ENCODE results near the gene EMILIN1. TPM values are rescaled to one million over a fixed set of nuclear protein-coding genes. Genes with fewer than 3 reads are reported as not detected.

Gene EMILIN1
- total RNA-seq, 2 donors from 2014 or later: 1.9 to 2.1 TPM

- no peaks in the 10 kb centered on the region for H3K9me3 Mint-ChIP-seq
- DNase-seq: peak; percentile 81
- H3K9me3 ChIP-seq (ENCODE audit: control insufficient read depth, low read length): no peaks in the 10 kb centered on the region
- peak overlapping the region; percentile 6 for H3K9ac ChIP-seq (ENCODE audit: extremely low read depth, low read length, poor library complexity, severe bottlenecking)
- no peak for TF ChIP-seq CTCF (conservative IDR thresholded peaks at IDR 0.05)
- peak overlapping the region; percentile 73 for H3K27ac ChIP-seq (ENCODE audit: low read depth, low read length)
- H3K4me1 ChIP-seq (ENCODE audit: control insufficient read depth, insufficient read depth, low read length): peaks cover 7% of the 10 kb centered on the region
- no peaks in the 10 kb centered on the region for H3K27me3 ChIP-seq (ENCODE audit: control insufficient read depth, insufficient read depth, low read length, poor library complexity, severe bottlenecking)
- H3K4me3 ChIP-seq (ENCODE audit: low read length): peak overlapping the region; percentile 100
- peaks cover 29% of the 10 kb centered on the region for H3K36me3 Mint-ChIP-seq (ENCODE audit: low read depth)
- H3K27ac Mint-ChIP-seq: peak overlapping the region; percentile 89
- 4 to 5% methylated on average over 16 to 34 of the region's 34 CpGs for WGBS, 2 experiments (ENCODE audit: insufficient coverage in 1 of 2, insufficient read length in 1 of 2)
- peaks cover 30% of the 10 kb centered on the region for H3K36me3 ChIP-seq (ENCODE audit: control insufficient read depth, insufficient read depth, low read length)
- peaks cover 4% of the 10 kb centered on the region for H3K27me3 Mint-ChIP-seq (ENCODE audit: insufficient read depth)
- H3K4me1 Mint-ChIP-seq: peaks cover 19% of the 10 kb centered on the region
- H3K4me3 Mint-ChIP-seq: peak overlapping the region; percentile 95
These were observed 6.2 kb upstream of the EMILIN1 start for GRCh38 chr2:27071990-27072830.

GRCh38 chr2:27072920-27073319, 5.5 kb upstream of the EMILIN1 start:
- no peak for TF ChIP-seq CTCF (conservative IDR thresholded peaks at IDR 0.05)
- no peak overlapping the region for H3K9ac ChIP-seq (ENCODE audit: extremely low read depth, low read length, poor library complexity, severe bottlenecking)

GRCh38 chr2:27073782-27074181, 4.6 kb upstream of the EMILIN1 start:
- no peak overlapping the region for H3K27ac Mint-ChIP-seq
- TF ChIP-seq CTCF (conservative IDR thresholded peaks at IDR 0.05): no peak
- peaks cover 15% of the 10 kb centered on the region for H3K36me3 Mint-ChIP-seq (ENCODE audit: low read depth)
- H3K4me3 Mint-ChIP-seq: no peak overlapping the region
- H3K9me3 Mint-ChIP-seq: no peaks in the 10 kb centered on the region
- H3K9me3 ChIP-seq (ENCODE audit: control insufficient read depth, low read length): no peaks in the 10 kb centered on the region
- no peak for DNase-seq
- H3K36me3 ChIP-seq (ENCODE audit: control insufficient read depth, insufficient read depth, low read length): peaks cover 15% of the 10 kb centered on the region
- H3K27me3 Mint-ChIP-seq (ENCODE audit: insufficient read depth): peaks cover 7% of the 10 kb centered on the region
- H3K27ac ChIP-seq (ENCODE audit: low read depth, low read length): no peak overlapping the region
- no peak overlapping the region for H3K4me3 ChIP-seq (ENCODE audit: low read length)
- H3K4me1 Mint-ChIP-seq: peaks cover 24% of the 10 kb centered on the region
- peaks cover 7% of the 10 kb centered on the region for H3K4me1 ChIP-seq (ENCODE audit: control insufficient read depth, insufficient read depth, low read length)
- WGBS, 2 experiments (ENCODE audit: insufficient coverage in 1 of 2, insufficient read length in 1 of 2): 93 to 100% methylated on average over 1 to 2 of the region's 2 CpGs
- H3K9ac ChIP-seq (ENCODE audit: extremely low read depth, low read length, poor library complexity, severe bottlenecking): no peak overlapping the region
- no peaks in the 10 kb centered on the region for H3K27me3 ChIP-seq (ENCODE audit: control insufficient read depth, insufficient read depth, low read length, poor library complexity, severe bottlenecking)

More at GRCh38 chr2:27072920-27073319, 5.5 kb upstream of the EMILIN1 start:
- H3K27me3 Mint-ChIP-seq (ENCODE audit: insufficient read depth): peaks cover 6% of the 10 kb centered on the region
- peak overlapping the region; percentile 95 for H3K4me3 Mint-ChIP-seq
- Histone ChIP-seq H3K27me3 (ENCODE audit: control insufficient read depth, insufficient read depth, low read length, poor library complexity, severe bottlenecking) (no peaks in the 10 kb centered on the region), H3K4me1 (ENCODE audit: control insufficient read depth, insufficient read depth, low read length) (peaks cover 7% of the 10 kb centered on the region), H3K9me3 (ENCODE audit: control insufficient read depth, low read length) (no peaks in the 10 kb centered on the region), H3K4me3 (ENCODE audit: low read length) (peak overlapping the region; percentile 100), H3K27ac (ENCODE audit: low read depth, low read length) (no peak overlapping the region), H3K36me3 (ENCODE audit: control insufficient read depth, insufficient read depth, low read length) (peaks cover 23% of the 10 kb centered on the region)
- 56 to 68% methylated on average over 3 to 5 of the region's 5 CpGs for WGBS, 2 experiments (ENCODE audit: insufficient coverage in 1 of 2, insufficient read length in 1 of 2)
- DNase-seq: no peak
- peak overlapping the region; percentile 89 for H3K27ac Mint-ChIP-seq
- H3K9me3 Mint-ChIP-seq: no peaks in the 10 kb centered on the region
- H3K36me3 Mint-ChIP-seq (ENCODE audit: low read depth): peaks cover 23% of the 10 kb centered on the region
- peaks cover 19% of the 10 kb centered on the region for H3K4me1 Mint-ChIP-seq

All from endodermal cell (in vitro differentiated cells).